NCI-H526 (cell line): Measurements from ENCODE around the gene USP47.
A peak's percentile ranks its signal among the peaks of the same experiment; 100 is the strongest.
"Not testable (repeated sequence)": the region's sequence is repeated elsewhere in the genome, so short reads cannot be mapped to it uniquely, and the experiment has no call there.

Experiments used
- DNase-seq, 2 experiments: peaks; one replicate each; lab custom pipeline; 2025; lab: John Stamatoyannopoulos, UW

Gene USP47

DNA sequence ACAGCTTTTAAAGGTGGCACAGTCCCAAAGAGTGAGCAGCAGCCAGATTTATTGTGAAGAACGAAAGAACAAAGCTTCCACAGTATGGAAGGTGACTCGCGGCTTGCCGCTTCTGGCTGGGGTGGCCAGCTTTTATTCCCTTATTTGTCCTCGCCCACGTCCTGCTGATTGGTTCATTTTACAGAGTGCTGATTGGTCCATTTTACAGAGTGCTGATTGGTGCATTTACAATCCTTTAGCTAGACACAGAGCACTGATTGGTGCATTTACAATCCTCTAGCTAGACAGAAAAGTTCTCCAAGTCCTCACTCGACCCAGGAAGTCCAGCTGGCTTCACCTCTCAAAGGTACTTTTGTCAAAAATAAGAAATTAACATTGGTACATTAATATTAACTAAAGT, 10.4 kb upstream of the USP47 start:
- DNase-seq, result not testable (repeated sequence)

DNA sequence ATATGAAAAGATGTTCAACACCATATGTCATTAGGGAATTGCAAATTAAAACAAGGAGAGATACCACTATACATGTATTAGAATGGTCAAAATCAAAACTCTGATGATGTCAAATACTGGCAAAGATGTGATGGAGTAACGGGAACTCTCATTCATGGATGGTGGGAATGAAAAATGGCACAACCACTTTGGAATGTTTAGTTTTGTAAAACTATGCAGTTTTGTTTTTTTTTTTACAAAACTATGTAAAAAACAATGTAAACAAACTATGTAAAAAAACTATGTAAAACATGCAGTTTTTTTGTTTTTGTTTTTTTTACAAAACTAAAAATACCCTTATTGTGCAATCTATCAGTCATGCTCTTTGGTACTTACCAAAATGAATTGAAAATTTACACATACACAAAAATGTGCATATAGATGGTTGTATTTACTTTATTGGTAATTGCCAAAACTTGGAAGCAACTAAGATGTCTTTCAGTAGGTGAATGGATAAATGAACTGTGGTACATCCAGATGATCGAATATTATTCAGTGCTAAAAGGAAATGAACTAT, 5.0 kb upstream of the USP47 start:
- no peak for DNase-seq

DNA sequence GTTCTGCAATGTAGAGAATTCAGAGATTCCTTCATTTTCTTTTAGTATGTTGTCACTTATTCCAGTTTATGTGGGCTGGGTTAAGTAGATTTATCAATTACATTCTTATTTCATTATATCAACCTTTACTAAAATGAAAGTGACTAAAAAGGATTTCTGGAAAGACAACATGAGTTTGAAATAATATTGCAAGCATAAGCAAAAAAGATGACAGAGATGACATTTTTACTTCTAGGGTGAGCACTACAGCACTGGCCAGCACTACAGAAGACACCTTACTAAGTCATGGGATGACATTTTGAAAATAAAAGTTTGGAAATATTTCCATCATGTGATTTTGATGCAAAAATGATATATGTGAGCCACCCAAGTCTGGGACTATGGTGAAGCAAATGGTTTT, 2.1 kb upstream of the USP47 start:
- no peak for DNase-seq

DNA sequence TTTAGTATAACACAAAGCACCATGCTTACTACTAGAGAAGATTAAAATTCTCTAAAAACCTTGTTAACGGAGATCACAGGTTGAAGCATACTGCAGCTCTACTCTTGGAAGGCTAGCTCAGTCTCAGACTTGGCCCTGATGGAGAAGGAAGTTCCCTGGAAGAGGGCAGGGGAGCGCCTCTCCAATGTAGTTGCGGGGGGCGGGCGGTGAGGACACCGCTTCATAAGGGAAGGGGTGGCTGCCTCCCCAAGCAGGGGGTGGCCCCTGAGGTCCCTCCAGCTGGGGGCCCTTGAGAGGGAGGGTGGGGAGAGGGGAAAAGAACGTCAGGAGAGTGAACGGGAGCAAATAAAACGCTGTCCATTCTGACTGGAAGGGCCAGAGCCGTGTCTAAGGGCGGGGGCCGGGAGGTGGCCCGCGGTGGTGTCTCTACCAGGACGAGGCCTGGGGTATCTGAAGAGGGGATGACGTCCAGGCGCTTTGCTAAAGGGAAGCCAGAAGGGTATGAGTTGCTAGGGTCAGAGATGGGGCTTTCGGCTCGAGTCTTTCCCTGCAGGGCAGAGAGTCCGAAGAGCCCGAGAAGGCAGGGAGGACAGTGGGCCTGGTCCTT, 553 bp upstream of the USP47 start:
- DNase-seq, result peak; percentile 50 to 74

DNA sequence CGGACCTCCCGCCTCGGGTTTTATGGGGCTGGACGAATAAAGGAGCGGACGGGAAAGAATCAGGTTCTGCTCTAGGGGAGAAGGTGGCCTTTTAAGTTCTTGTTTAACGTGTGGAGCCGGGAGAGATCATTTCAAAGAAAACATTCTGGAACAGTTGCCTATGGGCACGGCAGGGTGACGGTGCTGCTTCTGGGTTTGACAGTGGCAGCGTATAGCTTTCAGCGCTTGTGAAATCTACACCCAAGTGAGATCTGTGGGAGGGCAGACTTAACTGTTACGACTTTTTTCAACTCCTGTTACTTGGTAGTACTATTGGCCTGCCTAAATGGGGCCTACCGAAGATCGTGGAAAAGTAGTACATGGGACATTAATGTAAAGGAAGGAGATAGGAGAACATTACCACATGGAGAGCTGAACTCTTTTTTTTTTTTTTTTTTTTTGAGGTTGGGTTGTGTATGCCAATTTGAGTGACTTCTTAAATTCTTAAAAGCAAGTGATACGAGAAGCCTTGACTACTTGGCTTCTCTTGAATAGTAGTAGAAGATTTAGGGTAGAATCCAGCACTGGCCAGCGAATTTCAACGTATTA, 743 bp downstream of the USP47 start:
- peak; percentile 64 to 83 for DNase-seq

DNA sequence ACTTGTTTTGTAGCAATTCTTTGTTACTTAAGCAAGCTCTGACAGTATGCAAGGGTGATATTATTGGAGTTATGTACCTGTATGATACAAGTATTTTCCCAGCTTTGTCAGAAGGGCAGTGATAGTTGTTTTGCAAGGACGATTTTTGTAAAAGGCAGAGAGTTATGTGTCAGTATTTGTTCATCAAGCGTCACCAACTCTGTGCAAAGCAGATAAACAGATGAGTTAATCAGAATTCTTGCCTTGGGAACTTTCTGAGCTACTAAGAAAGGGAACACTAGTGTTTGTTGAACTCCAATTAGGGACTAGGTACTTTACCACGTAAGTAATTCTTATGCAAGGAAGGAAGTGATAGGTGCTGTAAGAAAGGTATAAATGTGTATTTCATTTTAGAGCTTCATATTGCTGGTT, 1.4 kb downstream of the USP47 start:
- DNase-seq, result peak; percentile 16 to 33

DNA sequence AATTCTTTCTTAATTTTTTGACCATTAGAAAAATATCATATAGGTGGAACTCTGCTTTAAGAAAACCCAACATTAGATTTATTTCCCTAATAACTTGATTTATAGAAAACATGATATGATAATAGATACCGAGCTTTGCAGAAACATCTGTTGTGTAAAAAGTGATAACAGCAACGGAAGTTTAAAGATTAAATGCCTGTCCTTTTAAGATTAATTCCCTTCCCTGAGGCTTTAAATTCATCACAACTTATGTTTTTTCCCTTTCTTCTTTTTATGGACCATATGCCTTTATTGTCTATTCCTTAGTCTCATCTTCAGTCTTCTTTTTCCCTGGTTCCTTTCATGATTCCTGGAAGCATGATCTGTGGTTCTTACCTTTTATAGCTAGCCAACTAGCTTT, 1.9 kb downstream of the USP47 start:
- no peak for DNase-seq

DNA sequence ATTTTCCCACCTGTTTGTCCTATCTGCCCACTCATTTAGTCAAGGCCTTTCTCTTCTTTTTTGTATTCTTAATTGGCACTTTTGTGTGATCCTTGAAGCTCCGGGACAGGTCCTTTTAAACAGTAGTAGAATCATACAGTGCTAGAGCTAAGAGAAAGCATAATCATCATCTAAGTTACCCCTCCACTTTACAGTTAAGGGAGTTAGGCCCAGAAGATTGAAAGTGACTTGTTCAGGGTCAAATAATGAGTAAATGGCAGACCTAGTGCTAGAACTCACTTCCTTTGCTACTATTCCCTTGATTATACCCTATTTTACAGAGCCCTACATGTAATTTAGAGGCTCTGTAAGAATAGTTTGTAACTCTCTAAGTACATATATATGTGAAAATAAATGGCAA, 2.5 kb downstream of the USP47 start:
- DNase-seq, result no peak

DNA sequence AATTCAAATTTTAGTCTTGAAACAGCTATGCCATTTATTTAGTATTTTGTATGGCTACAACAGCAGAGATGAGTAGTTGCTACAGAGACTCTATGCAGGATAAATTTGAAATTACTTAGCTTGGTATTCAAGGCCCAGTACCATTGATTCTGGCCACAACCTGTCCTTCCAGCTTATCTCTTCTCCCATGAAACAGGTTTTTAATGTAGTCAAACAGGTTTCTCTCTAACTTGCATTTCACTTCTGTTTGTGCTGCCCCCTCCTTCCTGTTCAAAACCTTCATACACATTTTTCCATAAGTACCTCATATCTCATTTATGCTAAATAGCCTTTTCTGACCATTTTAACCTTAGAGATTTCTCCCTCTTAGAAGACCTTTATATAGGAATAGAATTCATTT, 3.3 kb downstream of the USP47 start:
- peak; percentile 91 to 93 for DNase-seq

DNA sequence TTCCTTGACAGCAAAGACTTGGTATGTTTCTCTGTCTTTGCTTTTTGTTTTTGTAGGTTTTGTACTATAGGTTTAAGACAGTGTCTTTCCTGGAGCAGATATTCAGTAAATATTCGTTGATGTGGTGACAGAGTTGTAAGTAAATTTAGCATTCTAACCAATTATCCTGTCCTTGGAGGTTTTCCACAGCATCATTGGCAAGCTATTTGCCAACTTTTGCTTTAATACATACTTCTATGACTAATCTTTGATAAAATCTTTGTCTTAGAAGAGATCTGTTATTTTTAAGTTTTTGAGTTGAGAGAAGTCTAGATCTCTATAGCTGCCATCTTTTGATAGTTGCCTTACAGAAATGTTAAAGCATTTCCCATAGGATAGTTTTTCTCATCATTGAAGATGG, 3.8 kb downstream of the USP47 start:
- DNase-seq, result no peak

DNA sequence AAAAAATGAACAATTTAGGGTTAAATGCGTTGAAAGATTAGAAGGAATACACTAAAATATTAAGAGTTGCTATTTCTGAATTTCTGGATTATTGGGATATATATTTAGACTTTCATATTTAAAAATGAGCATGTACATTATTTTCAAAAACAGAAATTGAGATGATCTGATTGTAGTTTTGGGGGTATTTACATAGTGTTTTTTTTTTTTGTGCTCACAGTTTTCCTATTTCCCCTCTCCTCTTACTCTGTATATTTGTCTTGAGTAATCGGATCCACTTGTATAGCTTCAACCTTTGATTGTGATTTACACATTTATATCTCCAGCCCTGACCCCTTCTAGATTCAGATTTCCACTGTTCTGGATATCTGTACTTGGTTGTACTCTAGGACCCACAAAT, 5.3 kb downstream of the USP47 start:
- no peak for DNase-seq

DNA sequence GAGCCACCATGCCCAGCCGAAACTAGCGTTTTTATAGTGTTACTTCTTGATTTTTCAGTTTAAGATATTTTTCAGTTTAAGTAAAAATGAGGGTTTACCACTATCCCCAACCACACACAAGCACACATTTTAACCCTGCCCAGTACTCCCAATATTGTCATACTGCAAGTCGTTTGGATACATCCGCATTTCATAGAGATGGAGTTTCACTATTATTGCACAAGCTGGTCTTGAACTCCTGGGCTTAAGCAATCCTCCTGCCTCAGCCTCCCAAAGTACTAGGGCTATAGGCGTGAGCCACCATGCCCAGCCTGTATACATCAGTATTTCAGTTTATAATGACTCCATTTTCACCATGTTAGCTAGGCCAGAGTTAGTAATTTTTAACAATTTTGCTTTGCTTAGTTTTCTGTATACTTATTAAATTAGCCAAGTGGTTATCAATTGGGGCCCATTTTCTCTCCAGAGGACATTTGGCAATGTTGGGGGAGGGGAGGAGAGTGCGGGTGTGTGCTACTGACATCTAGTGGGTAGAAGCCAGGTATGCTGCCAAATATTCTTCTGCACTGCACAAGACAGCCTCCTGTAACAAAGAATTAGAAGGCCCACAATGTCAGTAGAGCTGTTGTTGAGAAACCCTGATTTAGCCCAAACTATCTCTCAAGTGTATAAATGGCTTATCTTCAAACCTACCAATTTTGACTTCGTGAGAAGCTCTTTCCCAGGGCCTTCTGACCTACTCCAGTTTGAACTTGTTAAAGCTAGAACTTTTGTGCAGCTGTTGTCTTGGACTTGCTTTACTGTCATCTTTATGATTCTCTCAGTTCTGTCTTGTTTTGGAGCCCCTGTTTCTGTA, 7.3 kb downstream of the USP47 start:
- peak; percentile 66 to 89 for DNase-seq

DNA sequence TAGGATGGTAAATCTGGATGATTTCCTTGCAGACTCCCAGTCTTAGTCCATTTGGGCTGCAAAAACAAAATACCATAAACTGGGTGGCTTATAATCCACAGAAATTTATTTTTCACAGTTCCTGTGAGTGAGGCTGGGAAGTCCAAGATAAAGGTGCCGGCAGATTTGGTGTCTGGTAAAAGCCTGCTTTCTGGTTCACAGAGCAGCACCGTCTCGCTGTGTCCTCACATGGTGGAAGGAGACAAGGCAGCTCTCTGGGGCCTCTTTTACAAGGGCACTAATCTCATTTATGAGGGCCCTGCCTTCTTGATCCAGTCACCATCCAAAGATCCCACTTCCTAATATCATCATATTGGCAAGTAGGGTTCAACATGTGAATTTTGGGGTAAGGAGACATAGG, 8.9 kb downstream of the USP47 start:
- DNase-seq, result no peak

DNA sequence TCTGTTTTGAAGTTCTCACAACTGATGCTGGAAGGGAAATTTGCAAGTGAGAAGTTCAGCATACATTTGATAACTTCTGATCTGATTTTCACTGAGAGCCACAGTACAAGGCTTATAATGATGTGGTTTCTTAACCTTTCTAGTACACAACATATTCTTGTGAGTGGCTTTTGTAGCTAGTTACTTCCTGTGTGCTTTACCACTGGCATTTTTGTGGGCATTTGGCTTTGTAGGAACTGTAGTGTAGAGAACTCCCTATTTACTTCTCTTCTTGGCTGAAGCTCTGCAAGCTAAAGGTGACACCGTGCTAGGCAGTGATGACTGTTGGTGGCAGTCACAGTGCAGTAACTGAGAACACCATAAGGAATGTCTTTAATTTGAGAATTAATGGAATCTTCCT, 14.9 kb downstream of the USP47 start:
- no peak for DNase-seq

DNA sequence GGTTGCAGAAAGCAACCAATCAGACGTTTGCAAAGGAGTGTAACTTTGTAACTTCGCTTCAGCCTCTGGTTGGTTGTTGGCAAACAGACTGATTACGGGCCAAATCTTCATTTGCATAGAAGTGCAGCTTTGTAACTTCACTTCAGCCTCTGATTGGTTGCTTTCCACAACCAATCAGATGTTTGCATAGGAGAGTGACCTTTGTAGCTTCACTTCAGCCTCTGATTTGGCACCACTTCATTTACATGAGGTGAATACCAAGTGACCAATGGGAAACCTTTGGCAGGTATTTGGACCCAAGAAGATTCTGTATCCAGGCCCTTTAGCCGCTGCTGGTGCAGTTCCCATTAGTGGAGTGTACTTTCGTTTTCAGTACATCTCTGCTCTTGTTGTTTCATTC, 16.0 kb downstream of the USP47 start:
- DNase-seq, result no peak

DNA sequence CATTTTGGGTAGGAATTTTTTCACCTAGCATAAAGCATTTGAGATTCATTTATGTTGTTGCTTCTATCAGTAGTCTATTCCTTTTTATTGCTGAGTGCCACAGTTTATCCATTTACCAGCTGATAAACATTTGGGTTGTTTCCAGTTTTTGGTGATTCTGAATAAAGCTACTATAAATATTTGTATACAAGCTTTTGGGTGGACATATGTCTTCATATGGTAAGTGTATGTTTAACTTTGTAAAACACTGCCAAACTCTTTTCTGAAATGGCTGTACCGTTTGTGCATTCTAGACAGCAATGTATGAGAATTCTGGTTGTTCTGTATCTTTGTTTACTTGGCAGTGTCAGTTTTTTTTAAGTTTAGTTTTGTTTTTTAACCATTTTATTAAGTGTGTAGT, 16.9 kb downstream of the USP47 start:
- no peak for DNase-seq

DNA sequence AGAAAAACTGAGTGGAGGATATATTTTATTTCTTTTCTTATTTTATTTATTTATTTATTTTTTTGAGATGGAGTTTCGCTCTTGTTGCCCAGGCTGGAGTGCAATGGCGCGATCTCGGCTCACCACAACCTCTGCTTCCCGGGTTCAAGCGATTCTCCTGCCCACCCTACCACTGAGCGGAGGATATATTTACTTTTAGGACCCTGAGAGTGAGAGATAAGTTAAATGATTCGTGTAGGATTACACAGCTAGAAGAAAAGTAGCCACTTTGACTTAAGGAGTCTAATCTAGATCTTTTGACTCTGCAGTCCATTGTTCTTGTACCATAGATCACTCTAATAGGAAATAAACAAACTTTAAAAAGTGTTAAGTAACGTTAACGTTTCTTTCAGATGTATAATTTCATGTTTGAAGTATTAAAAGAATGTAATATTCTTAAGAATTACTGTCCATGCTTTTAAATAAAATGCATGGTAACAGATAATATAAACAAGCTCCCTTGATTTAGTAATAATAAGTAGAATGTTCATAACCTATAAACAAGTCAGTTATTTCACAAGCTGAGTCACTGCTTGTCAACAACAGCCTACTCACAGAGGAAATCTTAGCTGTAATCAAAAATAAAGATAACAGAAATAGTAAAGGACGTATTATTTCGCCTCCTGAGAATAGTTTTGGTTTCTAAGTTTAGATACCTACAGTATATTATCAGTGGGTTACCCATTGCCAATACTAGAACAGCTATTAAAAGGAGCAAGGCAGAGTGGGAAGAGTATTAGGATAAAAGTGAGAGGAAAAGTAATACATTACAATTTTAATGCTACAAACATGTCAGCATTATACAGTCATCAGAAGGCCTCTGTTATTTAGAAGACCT, 18.6 kb downstream of the USP47 start:
- no peak for DNase-seq

DNA sequence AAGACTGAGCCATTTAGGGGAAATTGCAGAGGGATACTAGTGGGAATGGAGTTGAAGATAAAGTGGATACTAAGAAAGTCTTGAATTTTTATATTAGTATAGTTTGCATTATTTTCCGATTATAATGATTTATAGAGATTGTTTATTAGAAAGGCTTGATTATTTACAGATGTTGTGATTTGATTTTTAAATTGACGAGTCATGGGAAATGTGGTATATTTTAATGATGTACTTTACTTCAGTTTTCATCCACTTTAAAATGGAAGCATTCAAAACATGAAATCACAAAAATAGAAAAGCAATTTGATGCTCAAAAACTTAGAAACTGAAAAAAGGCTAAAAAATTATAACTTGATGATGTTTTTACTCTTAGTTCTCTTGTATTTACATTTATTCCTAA, 21.2 kb downstream of the USP47 start:
- no peak for DNase-seq

DNA sequence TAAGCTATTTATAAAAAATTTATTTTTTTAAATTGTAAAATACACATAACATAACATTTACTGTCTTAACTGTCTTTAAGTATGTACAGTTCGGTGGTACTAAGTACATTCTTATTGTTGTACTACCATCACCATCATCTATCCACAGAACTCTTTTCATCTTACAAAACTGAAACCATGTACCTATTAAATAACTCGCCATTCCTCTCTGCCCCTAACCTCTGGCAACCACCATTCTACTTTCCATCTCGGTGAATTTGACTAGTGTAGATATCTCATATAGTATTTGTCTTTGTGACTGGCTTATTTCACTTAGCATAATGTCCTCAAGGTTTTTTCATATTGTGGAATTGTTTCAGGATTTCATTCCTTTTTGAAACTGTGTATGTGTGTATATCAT, 22.6 kb downstream of the USP47 start:
- no peak for DNase-seq

DNA sequence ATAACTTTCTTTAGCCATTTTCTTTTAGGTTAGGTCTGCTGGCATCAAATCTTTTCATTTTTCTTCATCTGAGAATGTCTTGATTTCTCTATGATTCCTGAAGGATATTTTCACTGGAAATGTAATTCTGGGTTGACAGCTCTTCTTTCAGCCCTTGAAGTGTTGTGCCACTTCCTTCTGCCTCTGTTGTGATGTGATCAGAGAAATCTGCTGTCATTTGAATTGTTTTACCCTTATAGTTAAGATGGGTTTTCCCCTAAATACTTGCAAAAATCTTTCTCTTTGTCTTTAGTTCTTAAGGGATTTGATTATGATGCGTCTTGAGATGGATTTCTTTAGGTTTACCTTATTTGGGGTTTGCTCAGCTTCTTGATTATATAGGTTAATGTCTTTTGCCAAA, 23.0 kb downstream of the USP47 start:
- no peak for DNase-seq

DNA sequence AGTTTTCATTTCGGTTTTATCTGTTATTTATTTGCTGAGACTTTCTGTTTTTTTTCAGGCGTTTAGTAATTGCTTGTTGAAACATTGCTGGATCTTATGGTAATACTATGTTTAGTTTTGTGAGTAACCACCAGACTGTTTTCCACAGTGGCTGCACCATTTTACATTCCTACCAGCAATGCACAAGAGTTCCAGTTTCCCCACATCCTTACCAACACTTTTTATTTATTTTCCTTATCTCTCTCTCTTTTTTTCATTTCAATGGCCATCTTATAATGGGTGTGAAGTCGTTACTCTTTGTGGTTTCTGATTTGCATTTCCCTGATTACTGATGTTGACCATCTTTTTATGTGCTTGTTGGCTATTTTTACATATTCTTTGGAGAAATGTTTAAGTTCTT, 23.7 kb downstream of the USP47 start:
- DNase-seq, result peak in 1 of 2 experiments; percentile 32

DNA sequence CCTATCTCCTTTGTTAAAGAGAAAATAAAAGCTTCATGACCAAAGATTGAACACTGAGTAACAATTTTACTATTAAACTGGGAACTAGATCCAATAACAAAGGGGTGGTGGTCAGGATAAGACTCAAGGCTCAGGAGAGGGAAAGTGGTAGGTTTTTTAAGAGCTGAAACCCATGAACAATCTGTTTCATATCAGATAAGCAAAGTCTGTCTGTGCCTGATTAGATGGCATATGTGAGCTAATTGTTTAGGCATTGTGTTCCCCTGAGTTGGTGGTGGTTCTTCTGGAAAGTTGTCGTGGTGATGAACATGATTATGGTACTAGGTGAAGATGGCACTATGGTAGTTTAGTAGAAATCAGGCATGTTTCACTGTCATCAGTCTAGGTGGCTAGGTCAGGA, 24.4 kb downstream of the USP47 start:
- no peak for DNase-seq
